ENCODE data around the gene YJEFN3.

YJEFN3 gene

GRCh38 chr19:19549804-19550464 is 21.2 kb downstream of the YJEFN3 start:
- DNase-seq (ENCODE audit: low read depth, low spot score) = no peak
- Histone ChIP-seq H3K4me3 (no peak overlapping the region), H3K9ac (ENCODE audit: insufficient read length) (no peak overlapping the region), H3K27ac (no peak overlapping the region), H3K9me3 (ENCODE audit: low read depth, low read length) (no peaks in the 10 kb centered on the region), H3K36me3 (ENCODE audit: insufficient read depth, low read length) (no peaks in the 10 kb centered on the region)
- no peak for TF ChIP-seq POLR2AphosphoS5 (IDR thresholded peaks at IDR 0.05; ENCODE audit: borderline replicate concordance, low read depth, low read length)
- no peak for TF ChIP-seq EZH2 (IDR thresholded peaks at IDR 0.05)
- TF ChIP-seq FOXP2 (optimal IDR thresholded peaks at IDR 0.05; ENCODE audit: control extremely low read depth, extremely low read length, insufficient read depth) = no peak

GRCh38 chr19:19550485-19550929 is 21.8 kb downstream of the YJEFN3 start:
- TF ChIP-seq POLR2AphosphoS5 (IDR thresholded peaks at IDR 0.05; ENCODE audit: borderline replicate concordance, low read depth, low read length) = no peak
- TF ChIP-seq FOXP2 (optimal IDR thresholded peaks at IDR 0.05; ENCODE audit: control extremely low read depth, extremely low read length, insufficient read depth) = no peak
- no peak for TF ChIP-seq EZH2 (IDR thresholded peaks at IDR 0.05)
- no peak overlapping the region for H3K9ac ChIP-seq (ENCODE audit: insufficient read length)

GRCh38 chr19:19550972-19551852 is 22.5 kb downstream of the YJEFN3 start:
- TF ChIP-seq EZH2 (IDR thresholded peaks at IDR 0.05) (no peak), POLR2AphosphoS5 (IDR thresholded peaks at IDR 0.05; ENCODE audit: borderline replicate concordance, low read depth, low read length) (no peak)
- Histone ChIP-seq H3K4me3 (no peak overlapping the region), H3K36me3 (ENCODE audit: insufficient read depth, low read length) (no peaks in the 10 kb centered on the region), H3K9me3 (ENCODE audit: low read depth, low read length) (no peaks in the 10 kb centered on the region), H3K27ac (no peak overlapping the region), H3K9ac (ENCODE audit: insufficient read length) (no peak overlapping the region)
- DNase-seq (ENCODE audit: low read depth, low spot score) = no peak

More at GRCh38 chr19:19550485-19550929, 21.8 kb downstream of the YJEFN3 start:
- no peak for DNase-seq (ENCODE audit: low read depth, low spot score)
- Histone ChIP-seq H3K27ac (no peak overlapping the region), H3K9me3 (ENCODE audit: low read depth, low read length) (no peaks in the 10 kb centered on the region), H3K36me3 (ENCODE audit: insufficient read depth, low read length) (no peaks in the 10 kb centered on the region), H3K4me3 (no peak overlapping the region)

- H3K36me3 ChIP-seq (ENCODE audit: insufficient read depth, low read length) = no peaks in the 10 kb centered on the region
- no peak overlapping the region for H3K27ac ChIP-seq
- DNase-seq (ENCODE audit: low read depth, low spot score) = no peak
- no peak overlapping the region for H3K4me3 ChIP-seq
- TF ChIP-seq FOXP2 (optimal IDR thresholded peaks at IDR 0.05; ENCODE audit: control extremely low read depth, extremely low read length, insufficient read depth) (no peak), EZH2 (IDR thresholded peaks at IDR 0.05) (no peak), POLR2AphosphoS5 (IDR thresholded peaks at IDR 0.05; ENCODE audit: borderline replicate concordance, low read depth, low read length) (no peak)
- H3K9me3 ChIP-seq (ENCODE audit: low read depth, low read length) = no peaks in the 10 kb centered on the region
- no peak overlapping the region for H3K9ac ChIP-seq (ENCODE audit: insufficient read length)
These were observed 23.1 kb downstream of the YJEFN3 start for GRCh38 chr19:19551853-19552192.

GRCh38 chr19:19552798-19553197 is 24.1 kb downstream of the YJEFN3 start:
- TF ChIP-seq EZH2 (IDR thresholded peaks at IDR 0.05) (no peak), POLR2AphosphoS5 (IDR thresholded peaks at IDR 0.05; ENCODE audit: borderline replicate concordance, low read depth, low read length) (no peak), FOXP2 (optimal IDR thresholded peaks at IDR 0.05; ENCODE audit: control extremely low read depth, extremely low read length, insufficient read depth) (no peak)
- Histone ChIP-seq H3K4me3 (no peak overlapping the region), H3K9me3 (ENCODE audit: low read depth, low read length) (no peaks in the 10 kb centered on the region), H3K36me3 (ENCODE audit: insufficient read depth, low read length) (no peaks in the 10 kb centered on the region), H3K27ac (no peak overlapping the region), H3K9ac (ENCODE audit: insufficient read length) (no peak overlapping the region)
- DNase-seq (ENCODE audit: low read depth, low spot score) = no peak

GRCh38 chr19:19553670-19554069 is 25.0 kb downstream of the YJEFN3 start:
- no peak overlapping the region for H3K27ac ChIP-seq
- no peaks in the 10 kb centered on the region for H3K9me3 ChIP-seq (ENCODE audit: low read depth, low read length)
- no peak for DNase-seq (ENCODE audit: low read depth, low spot score)
- H3K36me3 ChIP-seq (ENCODE audit: insufficient read depth, low read length) = no peaks in the 10 kb centered on the region
- no peak overlapping the region for H3K9ac ChIP-seq (ENCODE audit: insufficient read length)
- TF ChIP-seq EZH2 (IDR thresholded peaks at IDR 0.05) (no peak), FOXP2 (optimal IDR thresholded peaks at IDR 0.05; ENCODE audit: control extremely low read depth, extremely low read length, insufficient read depth) (no peak), POLR2AphosphoS5 (IDR thresholded peaks at IDR 0.05; ENCODE audit: borderline replicate concordance, low read depth, low read length) (no peak)
- H3K4me3 ChIP-seq = no peak overlapping the region

GRCh38 chr19:19554074-19555023 is 25.6 kb downstream of the YJEFN3 start:
- H3K4me3 ChIP-seq = no peak overlapping the region
- H3K36me3 ChIP-seq (ENCODE audit: insufficient read depth, low read length) = no peaks in the 10 kb centered on the region
- H3K9me3 ChIP-seq (ENCODE audit: low read depth, low read length) = no peaks in the 10 kb centered on the region
- H3K27ac ChIP-seq = no peak overlapping the region
- TF ChIP-seq EZH2 (IDR thresholded peaks at IDR 0.05) (no peak), POLR2AphosphoS5 (IDR thresholded peaks at IDR 0.05; ENCODE audit: borderline replicate concordance, low read depth, low read length) (no peak), FOXP2 (optimal IDR thresholded peaks at IDR 0.05; ENCODE audit: control extremely low read depth, extremely low read length, insufficient read depth) (no peak)
- H3K9ac ChIP-seq (ENCODE audit: insufficient read length) = no peak overlapping the region
- no peak for DNase-seq (ENCODE audit: low read depth, low spot score)

GRCh38 chr19:19558055-19558454 is 29.3 kb downstream of the YJEFN3 start:
- Histone ChIP-seq H3K9ac (ENCODE audit: insufficient read length) (no peak overlapping the region), H3K36me3 (ENCODE audit: insufficient read depth, low read length) (no peaks in the 10 kb centered on the region), H3K9me3 (ENCODE audit: low read depth, low read length) (no peaks in the 10 kb centered on the region), H3K4me3 (no peak overlapping the region), H3K27ac (no peak overlapping the region)
- TF ChIP-seq POLR2AphosphoS5 (IDR thresholded peaks at IDR 0.05; ENCODE audit: borderline replicate concordance, low read depth, low read length) (no peak), FOXP2 (optimal IDR thresholded peaks at IDR 0.05; ENCODE audit: control extremely low read depth, extremely low read length, insufficient read depth) (no peak), EZH2 (IDR thresholded peaks at IDR 0.05) (no peak)
- DNase-seq (ENCODE audit: low read depth, low spot score) = no peak
